NCI-H1417 (cell line): Measurements from ENCODE around the gene CCDC12.
A peak's percentile ranks its signal among the peaks of the same experiment; 100 is the strongest.

ENCODE experiments used
- DNase-seq, 3 experiments: peaks; one replicate each; lab custom pipeline; 2025; lab: John Stamatoyannopoulos, UW

The CCDC12 gene

GRCh38 chr3:47007482-47008233 is 31.1 kb upstream of the CCDC12 start:
- DNase-seq, result no peak

GRCh38 chr3:47007001-47007400 is 30.5 kb upstream of the CCDC12 start:
- no peak for DNase-seq

- DNase-seq, result no peak
Measured at GRCh38 chr3:47006145-47006651, 29.7 kb upstream of the CCDC12 start.

GRCh38 chr3:47005212-47006144 is 28.9 kb upstream of the CCDC12 start:
- no peak for DNase-seq

GRCh38 chr3:47004369-47005211 is 28.0 kb upstream of the CCDC12 start:
- DNase-seq, result no peak

GRCh38 chr3:47003461-47004368 is 27.2 kb upstream of the CCDC12 start:
- no peak for DNase-seq

- no peak for DNase-seq
Measured at GRCh38 chr3:47003056-47003410, 26.5 kb upstream of the CCDC12 start.

- no peak for DNase-seq
Measured at GRCh38 chr3:47002171-47003055, 25.9 kb upstream of the CCDC12 start.

GRCh38 chr3:47001731-47002170 is 25.2 kb upstream of the CCDC12 start:
- no peak for DNase-seq

GRCh38 chr3:47000922-47001730 is 24.6 kb upstream of the CCDC12 start:
- no peak for DNase-seq

GRCh38 chr3:47000198-47000815 is 23.8 kb upstream of the CCDC12 start:
- no peak for DNase-seq

GRCh38 chr3:46999516-47000197 is 23.1 kb upstream of the CCDC12 start:
- no peak for DNase-seq

- DNase-seq, result peak in 1 of 3 experiments; percentile 0
Measured at GRCh38 chr3:46998852-46999515, 22.4 kb upstream of the CCDC12 start.

- peak in 1 of 3 experiments; percentile 13 for DNase-seq
Measured at GRCh38 chr3:46998121-46998851, 21.7 kb upstream of the CCDC12 start.

GRCh38 chr3:46997453-46998091 is 21.0 kb upstream of the CCDC12 start:
- DNase-seq, result no peak
